Lower leg skin (tissue), 3 donors: ENCODE measurements around the gene ETNK1.

Source experiments
- CTCF ChIP-seq, 3 donors: fragments of 450-650 bp; IDR thresholded peaks; one replicate each; pipeline ENCODE4 v1.5.1; 2016; ENCODE audit warnings: antibody characterized with exemption in 3 of 3, mild to moderate bottlenecking in 3 of 3, moderate library complexity in 2 of 3
- POLR2A ChIP-seq, 2 donors: fragments of 450-650 bp; IDR thresholded peaks; one replicate each; pipeline ENCODE4 v1.6.1; 2016 to 2017; ENCODE audit warnings: antibody characterized with exemption in 2 of 2, mild to moderate bottlenecking in 1 of 2, moderate library complexity in 1 of 2

- TF ChIP-seq CTCF (IDR thresholded peaks at IDR 0.05), result no peak
- TF ChIP-seq POLR2A (IDR thresholded peaks at IDR 0.05), result no peak
Measured at GRCh38 chr12:22578328-22578727, 46.6 kb upstream of the ETNK1 start.
